ENCODE results near the gene SELENOS. TPM values are rescaled to one million over a fixed set of nuclear protein-coding genes. Genes with fewer than 3 reads are reported as not detected.

SELENOS gene
- total RNA-seq: 57.1 and 92.3 TPM in 2 replicates

GRCh38 chr15:101277038-101277822 is at the start of gene SELENOS:
Gene SELENOS (minus strand): TSS chr15:101277485. CDS start chr15:101277417, 68 bp downstream.

GRCh38 chr15:101294731-101295606 is 17.7 kb upstream of the SELENOS start, which contains the start of gene SNRPA1:
Gene SNRPA1 (minus strand): TSS chr15:101295248. CDS start chr15:101295178, 70 bp downstream.

GRCh38 chr15:101251830-101252820 is 25.2 kb downstream of the SELENOS start, which contains the start of gene CHSY1:
Gene CHSY1 (minus strand): TSS chr15:101252048. CDS start chr15:101251456, 592 bp downstream.

Other genes starting within 250 kb of the SELENOS start
- gene CHSY1, start 25.4 kb downstream of the SELENOS start, total RNA-seq: 40.1 and 46.7 TPM in 2 replicates
- 21.6 and 27.8 TPM in 2 replicates for gene SNRPA1, start 17.8 kb upstream of the SELENOS start, total RNA-seq
- 0.73 and 2.9 TPM in 2 replicates for gene PCSK6, start 212.2 kb upstream of the SELENOS start, total RNA-seq